ENCODE measurements around the gene RNF144A.

GRCh38 chr2:6960659-6961058 lies 43.4 kb downstream of the RNF144A start:
- no peak for TF ChIP-seq CTCF (IDR thresholded peaks at IDR 0.05)
- no peak for TF ChIP-seq EZH2 (IDR thresholded peaks at IDR 0.05; ENCODE audit: borderline replicate concordance, insufficient read depth, low read depth, low read length, poor library complexity, severe bottlenecking)
